BE2C (cell line): ENCODE measurements around the gene C3.

Experiments
- DNase-seq: peaks from one replicate; pipeline ENCODE4 v3.0.0-alpha.2; 2020
- H3K27me3 ChIP-seq: fragments of 250-450 bp; sonication (Bioruptor Pico); 2 replicates; pipeline ENCODE4 v1.5.1; 2020; ENCODE audit warnings: mild to moderate bottlenecking
- H3K36me3 ChIP-seq: fragments of 250-450 bp; sonication (Bioruptor Pico); 2 replicates; pipeline ENCODE4 v1.5.1; 2020; ENCODE audit warnings: mild to moderate bottlenecking
- H3K4me1 ChIP-seq: fragments of 250-450 bp; sonication (Bioruptor Pico); 2 replicates; pipeline ENCODE4 v1.5.1; 2020
- H3K4me3 ChIP-seq: 2 replicates; pipeline ENCODE4 v1.5.1; 2011; ENCODE audit warnings: low read depth, low read length
- H3K9me3 ChIP-seq: fragments of 250-450 bp; sonication (Bioruptor Pico); 2 replicates; pipeline ENCODE4 v1.5.1; 2020
- TF ChIP-seq, protein P1 (sequence below): IDR thresholded peaks from 2 replicates; pipeline ENCODE4 v1.5.1; 2012; ENCODE audit warnings: mild to moderate bottlenecking, low read depth, low read length

The C3 gene

GRCh38 chr19:6685482-6685881 lies 35.0 kb downstream of the C3 start:
- H3K27me3 ChIP-seq: no peaks in the 10 kb centered on the region
- no peak for DNase-seq
- H3K4me1 ChIP-seq: no peaks in the 10 kb centered on the region
- H3K4me3 ChIP-seq: no peak overlapping the region
- H3K36me3 ChIP-seq: no peaks in the 10 kb centered on the region
- TF ChIP-seq, protein P1, sequence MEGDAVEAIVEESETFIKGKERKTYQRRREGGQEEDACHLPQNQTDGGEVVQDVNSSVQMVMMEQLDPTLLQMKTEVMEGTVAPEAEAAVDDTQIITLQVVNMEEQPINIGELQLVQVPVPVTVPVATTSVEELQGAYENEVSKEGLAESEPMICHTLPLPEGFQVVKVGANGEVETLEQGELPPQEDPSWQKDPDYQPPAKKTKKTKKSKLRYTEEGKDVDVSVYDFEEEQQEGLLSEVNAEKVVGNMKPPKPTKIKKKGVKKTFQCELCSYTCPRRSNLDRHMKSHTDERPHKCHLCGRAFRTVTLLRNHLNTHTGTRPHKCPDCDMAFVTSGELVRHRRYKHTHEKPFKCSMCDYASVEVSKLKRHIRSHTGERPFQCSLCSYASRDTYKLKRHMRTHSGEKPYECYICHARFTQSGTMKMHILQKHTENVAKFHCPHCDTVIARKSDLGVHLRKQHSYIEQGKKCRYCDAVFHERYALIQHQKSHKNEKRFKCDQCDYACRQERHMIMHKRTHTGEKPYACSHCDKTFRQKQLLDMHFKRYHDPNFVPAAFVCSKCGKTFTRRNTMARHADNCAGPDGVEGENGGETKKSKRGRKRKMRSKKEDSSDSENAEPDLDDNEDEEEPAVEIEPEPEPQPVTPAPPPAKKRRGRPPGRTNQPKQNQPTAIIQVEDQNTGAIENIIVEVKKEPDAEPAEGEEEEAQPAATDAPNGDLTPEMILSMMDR: no peak
- no peaks in the 10 kb centered on the region for H3K9me3 ChIP-seq

GRCh38 chr19:6683971-6684370 lies 36.5 kb downstream of the C3 start:
- H3K9me3 ChIP-seq: no peaks in the 10 kb centered on the region

GRCh38 chr19:6682607-6683128 lies 37.8 kb downstream of the C3 start:
- H3K36me3 ChIP-seq: no peaks in the 10 kb centered on the region
- TF ChIP-seq, protein P1: no peak
- no peak overlapping the region for H3K4me3 ChIP-seq
- H3K4me1 ChIP-seq: no peaks in the 10 kb centered on the region
- H3K27me3 ChIP-seq: no peaks in the 10 kb centered on the region
- H3K9me3 ChIP-seq: no peaks in the 10 kb centered on the region
- DNase-seq: no peak

More at GRCh38 chr19:6683971-6684370, 36.5 kb downstream of the C3 start:
- Histone ChIP-seq H3K4me3 (no peak overlapping the region), H3K27me3 (no peaks in the 10 kb centered on the region), H3K4me1 (no peaks in the 10 kb centered on the region), H3K36me3 (no peaks in the 10 kb centered on the region)
- no peak for DNase-seq
- TF ChIP-seq, protein P1: no peak

DNA sequence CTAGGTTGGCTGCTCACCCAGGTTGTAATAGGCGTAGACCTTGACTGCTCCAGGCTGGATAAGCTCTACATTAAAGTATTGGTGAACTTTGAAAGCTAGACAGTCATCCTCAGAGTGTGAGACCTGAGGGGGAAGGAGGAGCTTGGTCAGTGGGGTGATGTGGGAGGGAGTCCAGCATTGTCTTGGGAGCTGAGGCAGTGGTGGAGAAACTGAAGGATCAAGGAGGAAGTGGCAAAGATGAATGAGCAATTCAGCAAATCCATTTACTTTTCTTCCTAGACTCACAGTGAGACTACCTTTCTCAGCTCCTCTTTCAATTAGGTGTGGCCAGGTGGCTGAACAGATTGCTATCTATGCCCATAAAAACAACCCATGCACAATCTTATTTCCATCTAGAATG lies 40.3 kb downstream of the C3 start:
- no peak for DNase-seq
- Histone ChIP-seq H3K4me1 (no peaks in the 10 kb centered on the region), H3K9me3 (no peaks in the 10 kb centered on the region), H3K27me3 (no peaks in the 10 kb centered on the region), H3K4me3 (no peak overlapping the region), H3K36me3 (no peaks in the 10 kb centered on the region)
- TF ChIP-seq, protein P1: no peak

DNA sequence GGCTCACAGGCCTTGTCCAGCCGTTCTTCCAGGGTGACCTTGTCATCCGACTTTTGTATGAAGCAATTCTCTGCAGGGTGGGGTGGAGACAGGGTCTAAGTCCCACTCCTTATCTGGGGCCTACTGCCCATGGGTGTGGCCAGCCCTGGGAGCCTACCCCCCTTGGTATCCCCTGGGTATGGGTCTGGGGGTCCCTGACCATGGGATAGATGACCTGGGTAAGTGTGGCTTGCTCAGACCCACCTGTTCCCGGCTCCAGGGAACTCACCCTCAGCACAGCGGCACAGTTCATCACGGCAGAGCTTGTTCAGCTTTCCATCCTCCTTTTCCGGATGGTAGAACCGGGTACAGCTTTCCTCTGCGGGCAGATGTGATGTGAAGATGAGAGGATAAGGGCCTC lies 41.3 kb downstream of the C3 start:
- TF ChIP-seq, protein P1: no peak
- H3K4me1 ChIP-seq: no peaks in the 10 kb centered on the region
- DNase-seq: no peak
- no peaks in the 10 kb centered on the region for H3K9me3 ChIP-seq
- no peaks in the 10 kb centered on the region for H3K27me3 ChIP-seq
- H3K4me3 ChIP-seq: no peak overlapping the region
- no peaks in the 10 kb centered on the region for H3K36me3 ChIP-seq

DNA sequence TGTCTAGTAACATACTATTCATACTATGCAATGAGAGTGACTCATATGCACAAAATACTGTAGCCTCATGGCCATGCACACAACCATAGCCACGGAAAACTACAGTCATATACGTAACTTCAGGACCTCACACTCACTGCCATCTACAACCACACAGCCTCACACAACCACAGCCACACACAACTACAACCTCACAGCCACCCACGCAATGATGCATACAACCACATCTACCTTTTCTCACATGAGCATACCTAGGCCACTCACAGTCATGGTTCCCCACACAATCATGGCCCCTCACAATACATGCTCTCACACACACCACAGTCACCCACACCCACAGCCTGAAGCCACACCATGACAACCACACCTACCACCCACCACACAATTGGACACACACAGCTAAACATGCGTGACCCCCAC lies 41.8 kb downstream of the C3 start:
- TF ChIP-seq, protein P1: no peak
- Histone ChIP-seq H3K4me3 (no peak overlapping the region), H3K9me3 (no peaks in the 10 kb centered on the region), H3K4me1 (no peaks in the 10 kb centered on the region), H3K27me3 (no peaks in the 10 kb centered on the region), H3K36me3 (no peaks in the 10 kb centered on the region)
- DNase-seq: no peak
